ENCODE results near the gene FBXL3.

DNA sequence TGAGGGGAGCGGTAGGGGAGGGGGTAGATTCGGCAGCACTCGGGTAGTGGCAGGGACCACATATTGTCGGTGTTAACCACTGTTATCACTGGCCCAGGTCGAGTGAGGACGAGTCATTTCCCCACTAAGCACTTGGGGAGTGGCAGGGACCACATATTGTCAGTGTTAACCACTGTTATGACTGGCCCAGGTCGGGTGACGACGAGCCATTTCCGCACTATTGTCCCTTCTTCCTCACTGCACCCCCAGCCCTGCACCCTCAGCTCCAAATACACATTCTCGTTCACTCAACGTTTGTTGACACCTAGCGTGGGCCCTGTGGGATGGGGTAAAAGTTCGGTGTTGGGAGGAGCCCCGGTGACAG lies 35.5 kb downstream of the FBXL3 start:
- TF ChIP-seq, protein P1, sequence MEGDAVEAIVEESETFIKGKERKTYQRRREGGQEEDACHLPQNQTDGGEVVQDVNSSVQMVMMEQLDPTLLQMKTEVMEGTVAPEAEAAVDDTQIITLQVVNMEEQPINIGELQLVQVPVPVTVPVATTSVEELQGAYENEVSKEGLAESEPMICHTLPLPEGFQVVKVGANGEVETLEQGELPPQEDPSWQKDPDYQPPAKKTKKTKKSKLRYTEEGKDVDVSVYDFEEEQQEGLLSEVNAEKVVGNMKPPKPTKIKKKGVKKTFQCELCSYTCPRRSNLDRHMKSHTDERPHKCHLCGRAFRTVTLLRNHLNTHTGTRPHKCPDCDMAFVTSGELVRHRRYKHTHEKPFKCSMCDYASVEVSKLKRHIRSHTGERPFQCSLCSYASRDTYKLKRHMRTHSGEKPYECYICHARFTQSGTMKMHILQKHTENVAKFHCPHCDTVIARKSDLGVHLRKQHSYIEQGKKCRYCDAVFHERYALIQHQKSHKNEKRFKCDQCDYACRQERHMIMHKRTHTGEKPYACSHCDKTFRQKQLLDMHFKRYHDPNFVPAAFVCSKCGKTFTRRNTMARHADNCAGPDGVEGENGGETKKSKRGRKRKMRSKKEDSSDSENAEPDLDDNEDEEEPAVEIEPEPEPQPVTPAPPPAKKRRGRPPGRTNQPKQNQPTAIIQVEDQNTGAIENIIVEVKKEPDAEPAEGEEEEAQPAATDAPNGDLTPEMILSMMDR (conservative IDR thresholded peaks at IDR 0.05), result no peak
- TF ChIP-seq EZH2 (IDR thresholded peaks at IDR 0.05; ENCODE audit: low read depth), result no peak
